ENCODE data around the gene LRCH1.

LRCH1 gene

DNA sequence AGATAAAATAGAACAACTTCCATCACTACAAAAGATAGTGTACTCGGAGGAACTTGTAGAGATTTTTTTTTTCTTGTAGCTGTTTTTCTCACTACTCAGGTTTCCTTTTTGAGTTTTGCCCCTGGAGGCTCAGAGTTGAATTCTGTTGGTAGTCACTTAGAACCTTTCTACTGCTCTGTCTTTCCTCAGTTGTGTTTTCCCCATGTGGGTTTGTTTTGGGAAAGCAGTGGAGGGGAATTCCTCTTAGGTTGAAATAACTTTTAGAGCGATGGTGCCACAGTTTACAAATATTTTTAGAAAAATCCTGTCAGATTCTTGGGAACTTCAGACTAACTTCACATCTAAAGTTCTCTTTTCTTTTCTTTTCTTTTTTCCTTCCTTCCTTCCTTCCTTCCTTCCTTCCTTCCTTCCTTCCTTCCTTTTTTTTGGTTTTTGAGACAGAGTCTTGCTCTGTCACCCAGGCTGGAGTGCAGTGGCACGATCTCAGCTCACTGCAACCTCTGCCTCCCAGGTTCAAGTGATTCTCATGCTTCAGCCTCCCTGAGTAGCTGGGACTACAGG, 65.8 kb downstream of the LRCH1 start:
- DNase-seq = no peak

DNA sequence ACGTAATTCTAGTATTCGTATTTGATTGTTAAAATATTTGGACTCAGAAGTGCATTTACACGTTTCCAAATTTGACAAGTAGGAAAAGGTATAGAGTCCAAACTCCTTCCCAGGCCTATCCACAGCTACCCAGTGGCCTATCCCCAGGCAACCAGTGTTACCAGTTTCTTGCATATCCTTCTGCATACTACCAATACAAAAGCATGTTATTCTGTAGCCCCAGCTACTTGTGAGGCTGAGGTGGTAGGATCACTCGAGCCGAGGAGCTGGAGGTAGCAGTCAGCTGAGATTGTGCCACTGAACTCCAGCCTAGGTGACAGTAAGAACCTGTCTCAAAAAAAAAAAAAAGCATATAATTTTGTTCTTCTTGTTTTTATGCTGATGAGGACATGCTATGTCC, 67.1 kb downstream of the LRCH1 start:
- no peak for DNase-seq

DNA sequence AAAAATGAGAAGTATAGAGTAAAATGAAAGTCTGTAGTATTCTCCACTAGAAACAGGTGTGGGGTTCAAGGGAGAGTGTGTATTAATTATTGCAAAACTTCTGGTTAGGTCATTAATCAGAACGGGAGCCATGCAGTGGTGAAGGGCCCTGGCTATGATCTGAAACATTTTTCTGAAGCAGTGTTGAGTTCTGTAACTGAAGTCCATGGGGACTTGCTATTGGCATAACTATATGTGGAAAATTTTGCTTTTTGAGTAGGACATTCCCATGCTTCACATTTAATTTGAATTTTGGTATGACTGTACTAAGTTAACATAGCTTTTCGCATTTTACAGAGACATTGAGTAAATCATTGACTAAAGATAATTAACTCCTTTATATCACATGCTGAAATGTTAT, 67.5 kb downstream of the LRCH1 start:
- no peak for DNase-seq

DNA sequence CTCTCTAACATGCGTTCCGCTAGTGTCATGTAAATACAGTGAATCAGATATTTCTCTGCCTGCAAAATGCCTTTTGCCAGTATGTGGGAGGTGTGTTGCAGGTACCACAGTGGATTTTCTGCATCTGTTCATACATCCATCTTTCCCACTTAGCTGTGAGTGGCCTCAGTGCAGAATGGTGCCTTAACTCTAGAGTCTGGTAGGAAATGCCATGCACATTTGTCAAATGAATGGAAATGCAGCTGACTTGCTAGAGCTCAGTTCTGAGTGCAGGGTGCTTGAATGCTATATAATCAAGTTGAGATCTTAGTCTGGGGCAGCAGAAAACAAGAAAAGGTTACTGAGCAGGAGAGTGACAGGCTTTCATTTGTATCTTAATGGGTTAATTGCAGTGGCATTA, 68.2 kb downstream of the LRCH1 start:
- DNase-seq = no peak

DNA sequence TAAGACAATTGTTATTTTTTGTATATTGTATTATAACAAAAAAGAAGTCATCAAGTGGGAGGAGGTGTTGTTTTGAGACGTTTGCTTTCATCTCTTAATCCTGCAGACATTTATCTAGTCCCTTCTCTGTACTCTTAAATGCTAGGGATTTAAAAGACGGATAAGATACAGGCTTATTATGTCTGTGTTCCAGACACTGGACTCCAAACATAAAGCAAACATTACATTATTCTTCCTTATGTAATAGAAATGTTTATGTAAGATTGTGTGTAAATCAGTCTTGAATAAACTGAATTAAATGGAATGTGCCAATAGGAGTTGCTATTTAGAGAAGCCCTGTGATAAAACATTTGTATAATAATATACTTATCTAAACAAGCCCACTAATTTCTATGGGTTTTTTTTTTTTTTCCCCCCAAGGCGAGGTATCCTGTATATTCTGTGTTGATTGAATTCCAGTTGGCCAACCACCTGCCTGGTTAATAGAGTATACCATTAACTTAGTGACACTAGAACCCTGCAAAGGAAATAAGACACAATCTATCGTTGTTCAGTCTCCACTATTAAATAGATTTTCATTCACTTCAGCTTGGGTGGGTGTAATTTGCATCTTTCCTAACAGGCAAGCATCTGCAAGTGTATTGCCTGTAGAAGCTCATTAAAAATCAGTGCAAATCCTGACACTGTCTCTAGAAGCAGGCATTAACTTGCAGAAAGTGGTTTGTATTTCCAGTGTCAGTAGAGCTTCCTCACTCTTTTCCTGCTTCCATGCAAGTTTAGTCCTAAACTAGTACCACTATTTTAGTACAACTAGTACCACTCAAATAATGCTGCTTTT, 69.0 kb downstream of the LRCH1 start:
- DNase-seq = no peak

DNA sequence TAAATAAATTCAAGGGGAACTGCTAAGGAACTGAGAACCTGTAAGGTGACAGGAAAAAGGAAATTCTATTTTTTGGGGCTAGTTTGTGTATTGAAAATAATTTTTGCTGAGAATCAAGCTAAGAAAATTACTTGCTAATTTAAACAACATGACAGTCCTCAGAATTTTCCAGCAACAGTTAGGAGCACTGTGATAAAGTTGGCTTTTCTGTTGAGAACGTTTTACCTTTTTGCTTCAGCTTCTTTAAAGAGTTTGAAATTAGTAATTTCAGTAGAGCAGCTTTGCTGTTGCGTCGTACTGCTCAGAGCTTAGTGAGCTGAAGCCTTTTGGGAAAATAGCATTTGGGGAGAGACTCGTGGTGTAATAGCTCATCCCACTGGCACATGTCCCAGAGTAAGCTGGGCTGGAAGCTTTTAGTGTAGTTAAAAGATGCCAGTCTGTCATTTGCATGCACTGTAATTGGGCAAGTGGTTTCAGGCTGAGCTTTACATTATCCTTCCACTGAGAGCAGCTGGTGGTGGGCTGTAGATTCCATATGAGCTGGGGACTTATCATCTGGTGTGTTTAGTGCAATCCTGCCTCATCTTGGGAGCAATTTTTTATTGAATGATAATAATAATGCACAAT, 69.8 kb downstream of the LRCH1 start:
- no peak for DNase-seq

DNA sequence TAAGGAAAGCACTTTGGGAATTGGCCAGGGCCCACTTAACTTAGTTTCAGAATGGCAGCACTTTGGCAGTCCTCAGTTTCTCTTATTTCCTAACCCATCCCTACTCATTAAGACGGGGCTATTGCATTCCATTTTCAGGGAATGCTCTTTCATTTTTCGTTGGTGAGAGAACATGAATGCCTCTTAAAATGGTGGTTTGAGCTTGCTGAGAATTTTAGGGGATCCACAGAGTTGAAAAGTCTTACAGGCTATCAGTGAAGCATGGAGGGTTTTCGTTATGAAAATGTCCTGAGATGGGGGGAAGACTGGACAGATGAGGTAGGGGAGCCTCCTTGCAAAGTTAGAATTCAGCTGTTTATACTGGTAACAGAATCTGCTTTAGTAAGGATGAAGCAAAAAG, 71.4 kb downstream of the LRCH1 start:
- no peak for DNase-seq

DNA sequence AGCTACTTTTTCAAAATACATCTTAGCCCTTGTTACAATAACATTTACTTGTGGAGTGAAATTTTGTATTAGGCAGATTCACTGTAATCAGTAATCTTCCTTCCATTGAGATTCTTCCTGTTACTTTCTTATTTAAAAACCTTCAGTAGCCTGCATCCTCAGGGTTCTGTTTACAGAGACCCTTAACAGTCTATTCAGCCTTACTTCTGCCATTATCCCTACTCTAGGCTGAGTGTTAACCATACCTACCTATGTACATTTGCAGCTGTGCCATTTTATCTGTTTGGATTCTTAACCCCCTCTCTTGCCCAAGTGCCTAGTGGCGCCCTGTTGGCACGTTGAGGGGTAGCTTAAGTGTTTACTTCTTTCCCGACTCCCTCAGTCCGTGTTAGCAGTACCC, 71.9 kb downstream of the LRCH1 start:
- no peak for DNase-seq

DNA sequence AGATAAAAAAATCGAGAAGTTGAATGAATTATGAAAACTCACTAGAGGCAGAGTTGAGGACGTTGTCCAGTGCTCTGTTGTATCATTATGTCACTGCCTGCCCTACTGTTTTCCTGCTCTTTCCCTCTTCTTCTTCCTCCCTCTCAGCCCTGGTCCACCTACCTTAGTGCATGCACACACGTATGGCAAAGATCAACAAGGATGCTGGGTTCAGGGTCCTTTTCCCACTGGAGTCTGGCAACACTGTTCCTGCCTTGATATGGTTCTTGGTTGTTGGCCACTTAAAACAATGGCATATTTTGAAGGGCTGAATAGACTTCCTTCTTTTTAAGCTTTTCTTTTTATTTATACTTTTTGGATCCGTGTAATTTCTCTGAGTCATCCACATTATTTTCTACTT, 74.5 kb downstream of the LRCH1 start:
- DNase-seq = no peak

DNA sequence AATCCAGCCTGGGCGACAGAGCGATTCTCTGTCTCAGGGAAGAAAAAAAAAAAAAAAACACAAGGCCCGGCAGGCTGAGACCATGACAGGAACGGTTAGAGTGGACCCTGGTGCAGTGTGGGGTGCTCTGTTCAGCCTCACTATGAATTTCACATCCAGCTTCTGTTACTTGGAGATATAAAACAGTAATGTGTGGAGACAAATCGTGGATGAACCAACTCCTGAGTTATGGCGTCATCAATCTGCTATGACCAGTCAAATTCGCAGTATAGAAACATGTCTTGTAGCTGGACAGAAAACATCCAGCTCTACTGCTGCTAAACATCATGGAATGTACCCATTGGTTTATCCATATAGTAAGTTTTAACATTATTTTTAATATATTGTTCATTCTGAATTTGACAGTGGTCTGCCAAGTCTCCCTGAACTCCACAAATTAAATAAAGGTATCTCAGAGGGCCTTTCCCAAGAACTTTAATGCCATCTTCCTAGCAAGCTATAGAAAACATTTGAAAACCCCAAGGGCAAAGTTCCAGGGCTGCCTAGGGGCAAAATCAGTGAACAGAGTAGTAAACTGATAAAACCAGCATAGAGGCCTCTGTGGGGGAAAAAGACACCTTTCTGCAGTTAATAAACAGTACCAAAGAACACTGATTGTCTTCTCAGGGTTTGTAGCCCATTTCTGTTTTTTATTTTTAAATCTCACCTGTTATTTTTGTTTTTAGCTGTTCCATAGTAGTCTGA, 75.8 kb downstream of the LRCH1 start:
- DNase-seq = no peak

DNA sequence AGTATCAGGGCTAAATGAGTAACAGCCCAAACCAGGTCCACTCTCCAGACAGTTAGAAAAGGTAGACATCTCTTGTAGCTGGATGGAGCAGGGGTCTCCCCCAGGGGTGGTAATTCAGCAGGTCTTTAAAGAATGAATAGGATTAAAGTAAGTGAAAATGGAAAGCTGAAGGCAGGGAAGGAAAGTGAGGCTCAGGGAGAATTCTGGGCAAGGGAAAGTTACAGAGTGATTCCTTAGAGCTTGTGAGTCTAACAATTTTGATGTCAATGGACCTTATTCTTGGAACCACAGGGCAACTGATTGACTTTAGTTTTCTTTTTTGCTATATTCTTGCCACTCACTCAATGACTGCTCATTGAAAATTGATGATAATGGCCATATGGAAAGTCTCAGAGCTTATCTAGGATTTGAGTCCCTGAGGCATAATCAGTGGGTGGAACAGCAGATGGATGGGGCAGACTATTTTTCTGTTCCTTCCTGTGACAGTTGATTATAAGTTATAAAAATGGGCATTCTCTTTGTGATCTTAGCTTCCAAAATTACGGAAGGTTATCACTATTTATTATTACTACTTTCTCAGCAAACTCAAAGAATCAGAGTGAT, 76.9 kb downstream of the LRCH1 start:
- DNase-seq = no peak

DNA sequence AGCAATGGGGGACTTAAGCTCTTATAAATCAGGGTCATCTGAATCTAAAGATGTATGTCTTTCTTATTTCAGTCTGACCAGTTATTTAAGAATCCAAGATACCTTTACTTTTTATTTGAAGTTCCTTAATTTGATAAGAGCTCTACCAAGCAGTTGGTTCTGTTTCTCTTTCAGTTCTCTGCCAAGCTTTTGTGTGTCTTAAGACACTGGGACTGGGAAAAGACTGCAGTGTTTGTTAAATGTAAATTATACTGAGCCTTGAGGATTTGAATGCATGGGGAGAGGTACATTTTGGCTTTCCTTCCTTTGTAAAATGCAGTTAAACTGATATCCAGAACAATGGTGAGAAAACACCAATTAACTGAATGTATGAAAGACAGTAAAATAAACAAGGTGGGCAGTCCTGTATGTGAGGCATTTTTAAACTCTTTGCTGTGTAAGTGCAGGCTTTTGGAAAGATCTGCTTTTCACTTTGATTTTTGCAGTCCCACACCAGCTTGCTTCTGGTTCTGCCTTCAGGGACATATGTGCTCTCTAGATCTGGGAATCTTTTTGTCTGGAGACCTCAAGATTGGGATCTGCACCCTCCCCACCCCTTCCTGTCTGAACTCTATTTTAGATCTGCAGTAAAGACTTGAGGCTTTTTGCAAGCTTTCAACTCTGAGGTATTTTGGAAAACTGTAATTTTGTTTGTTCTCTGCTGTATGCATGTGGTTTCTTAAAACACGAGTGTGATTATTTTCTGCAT, 77.6 kb downstream of the LRCH1 start:
- DNase-seq = no peak

DNA sequence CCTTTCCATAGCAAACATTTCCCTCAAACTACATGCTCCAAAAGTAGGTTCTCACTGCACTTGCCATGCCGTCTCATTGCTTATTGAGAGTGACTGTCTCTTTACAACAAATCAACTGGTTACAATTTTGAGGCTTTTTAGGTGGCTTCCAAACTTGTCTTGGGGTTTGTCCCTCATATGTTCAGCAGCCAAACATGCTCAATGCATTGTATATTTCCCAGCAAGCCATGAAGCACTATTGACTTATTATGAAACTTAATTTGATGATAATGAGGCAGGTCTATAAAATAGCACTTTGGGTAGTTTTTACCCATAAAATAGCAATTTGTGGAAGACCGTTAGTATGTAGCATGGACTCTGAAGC, 78.2 kb downstream of the LRCH1 start:
- no peak for DNase-seq

DNA sequence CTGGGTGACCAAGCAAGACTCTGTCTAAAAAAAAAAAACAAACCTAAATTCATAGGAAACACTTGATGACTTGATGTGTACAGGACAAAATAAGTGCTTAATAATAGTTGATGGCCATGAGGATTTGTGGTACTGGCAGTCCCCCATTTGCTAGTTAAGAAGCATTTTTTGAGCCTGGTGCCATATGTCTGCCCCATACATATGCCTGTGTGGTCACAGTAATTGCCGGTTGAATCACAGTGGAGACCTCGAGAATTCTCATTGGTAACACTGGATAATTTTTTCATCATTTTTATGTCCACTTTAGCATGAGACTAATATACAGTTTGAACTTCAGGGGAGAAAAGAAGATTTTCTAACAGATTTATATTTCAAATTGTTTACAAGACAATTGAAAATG, 79.2 kb downstream of the LRCH1 start:
- DNase-seq = no peak

DNA sequence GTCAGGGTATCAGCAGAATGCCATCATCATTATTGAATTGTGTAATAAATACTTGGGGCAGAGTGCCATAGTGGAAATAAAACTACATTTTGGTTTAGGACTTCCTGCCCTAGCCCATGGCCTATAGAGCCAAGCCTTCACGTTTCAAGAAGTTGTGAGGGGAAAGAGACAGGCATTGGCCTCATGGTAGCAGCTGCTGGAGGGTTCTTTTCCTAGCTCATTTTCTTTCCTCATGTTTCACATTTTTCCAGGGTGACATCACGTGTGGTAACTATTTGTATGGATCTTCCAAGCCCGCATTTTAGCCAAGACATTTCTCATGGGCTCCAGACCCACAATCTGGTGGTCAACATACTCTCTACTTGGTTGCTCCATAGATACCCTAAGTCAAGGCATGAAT, 80.4 kb downstream of the LRCH1 start:
- DNase-seq = no peak

DNA sequence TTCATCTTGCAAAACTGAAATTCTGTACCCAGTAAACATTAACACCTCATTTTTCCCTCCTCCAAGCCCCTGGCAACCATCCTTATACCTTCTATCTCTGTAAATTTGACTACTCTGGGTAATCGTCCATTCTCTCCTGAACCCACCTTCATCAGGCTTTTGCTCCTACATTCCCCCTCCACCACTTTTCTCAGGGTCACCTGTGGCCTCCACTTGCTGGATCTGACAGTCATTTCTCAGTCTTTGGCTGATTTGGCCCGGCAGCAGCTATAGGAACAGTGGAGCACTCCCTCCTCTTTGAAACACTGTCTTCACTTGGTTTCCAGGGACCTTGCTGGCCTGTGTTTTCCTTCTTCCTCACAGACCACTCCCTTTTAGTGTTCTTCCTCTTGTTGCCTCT, 83.5 kb downstream of the LRCH1 start:
- no peak for DNase-seq

DNA sequence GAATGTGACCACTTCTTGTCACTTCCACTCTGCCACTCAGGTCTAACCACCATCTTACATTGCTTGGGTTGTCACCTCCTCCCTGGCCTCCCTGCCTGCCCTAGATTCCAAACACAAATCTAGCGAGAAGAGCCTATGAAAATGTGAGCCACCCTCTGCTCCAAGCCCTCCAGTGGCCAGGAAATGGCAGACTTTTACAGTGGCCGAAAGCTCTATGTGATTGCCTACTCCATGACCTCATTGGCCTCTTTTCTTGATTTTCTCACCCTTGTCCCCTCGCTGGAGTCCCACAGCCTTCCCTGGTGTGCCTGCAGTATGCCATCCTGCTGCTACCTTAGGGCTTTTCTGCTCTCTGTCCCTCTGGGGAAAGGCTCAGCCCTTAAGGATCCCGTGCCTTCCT, 84.2 kb downstream of the LRCH1 start:
- no peak for DNase-seq

DNA sequence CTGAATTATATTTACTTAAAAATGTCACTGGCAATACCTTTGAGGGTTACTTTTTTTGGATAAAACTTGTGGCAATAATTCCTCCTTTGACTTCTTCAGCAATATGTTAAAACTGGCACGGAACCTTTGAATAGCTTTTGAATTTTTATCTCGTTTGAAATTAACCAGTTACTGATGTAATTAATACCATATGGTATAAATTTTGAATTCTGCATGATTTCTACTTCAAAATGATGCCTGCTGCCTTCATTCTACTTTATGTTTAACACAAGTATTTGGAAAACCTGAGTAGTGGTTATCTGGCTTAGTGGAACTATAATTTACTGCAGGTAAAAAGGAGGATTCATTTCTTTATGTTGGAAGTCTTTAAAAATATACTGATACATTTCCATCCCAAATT, 85.3 kb downstream of the LRCH1 start:
- no peak for DNase-seq

DNA sequence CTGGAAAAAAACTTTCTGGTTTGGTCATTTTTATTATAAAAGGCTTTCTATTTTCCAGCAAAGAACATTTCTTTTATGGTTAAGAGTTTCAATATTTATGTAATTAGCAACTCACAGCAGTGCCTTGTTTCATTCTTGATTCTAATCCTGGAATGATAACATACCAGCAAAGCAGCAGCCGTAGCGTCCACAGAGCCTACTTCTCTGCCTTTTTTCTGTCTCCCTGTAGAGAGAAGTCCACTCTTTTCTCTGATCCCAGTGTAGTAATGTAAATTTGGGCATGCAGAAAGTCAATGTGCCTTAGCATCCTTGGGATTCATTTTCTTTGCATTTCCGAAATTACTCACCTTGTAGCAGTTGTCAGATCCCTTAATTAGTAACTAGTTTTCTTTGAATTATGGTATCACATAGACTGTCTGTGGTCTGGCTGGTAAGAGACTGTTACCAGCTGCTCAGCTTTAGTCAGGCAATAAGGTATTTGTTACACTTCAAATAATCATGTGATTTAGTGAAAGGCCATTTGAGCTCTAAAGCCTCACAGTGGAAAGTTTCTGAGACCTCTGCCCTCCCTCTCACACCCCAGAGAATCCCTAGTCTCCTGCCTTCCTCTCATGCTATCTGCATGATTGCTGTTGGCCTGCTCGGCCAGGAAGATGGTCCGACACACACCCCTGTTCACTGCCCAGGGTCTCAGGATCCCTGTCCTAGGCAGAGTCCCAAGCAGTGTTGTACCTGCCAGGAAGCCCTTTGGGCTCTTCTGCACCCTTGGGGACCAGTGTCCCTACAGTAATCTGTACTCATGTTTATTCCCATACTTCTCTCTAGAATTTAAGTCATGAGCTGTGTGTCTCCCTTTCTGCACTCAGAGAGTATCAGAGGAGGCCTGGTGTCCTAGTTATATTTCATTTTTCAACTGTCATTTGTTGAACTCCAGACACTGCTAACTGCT, 86.3 kb downstream of the LRCH1 start:
- DNase-seq = no peak

DNA sequence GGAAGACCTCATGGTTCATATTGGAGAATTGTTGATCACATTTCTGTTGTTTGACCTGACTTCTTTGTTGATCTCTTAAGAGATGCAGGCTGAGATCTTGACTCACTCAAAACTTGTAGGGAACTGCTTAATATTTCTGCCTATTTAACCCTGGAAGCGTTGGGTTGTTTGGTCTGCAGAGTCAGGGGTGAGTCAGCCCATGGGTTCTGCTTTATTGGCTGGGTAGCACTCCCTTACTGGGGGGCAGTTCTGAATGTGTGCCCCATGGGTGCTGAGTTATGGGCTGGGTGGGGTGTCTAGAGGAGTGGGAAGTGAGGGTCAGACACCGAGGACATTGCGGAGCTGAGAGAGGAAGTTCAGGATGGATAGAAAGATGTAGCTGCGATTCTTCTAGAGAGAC, 87.9 kb downstream of the LRCH1 start:
- DNase-seq = no peak

DNA sequence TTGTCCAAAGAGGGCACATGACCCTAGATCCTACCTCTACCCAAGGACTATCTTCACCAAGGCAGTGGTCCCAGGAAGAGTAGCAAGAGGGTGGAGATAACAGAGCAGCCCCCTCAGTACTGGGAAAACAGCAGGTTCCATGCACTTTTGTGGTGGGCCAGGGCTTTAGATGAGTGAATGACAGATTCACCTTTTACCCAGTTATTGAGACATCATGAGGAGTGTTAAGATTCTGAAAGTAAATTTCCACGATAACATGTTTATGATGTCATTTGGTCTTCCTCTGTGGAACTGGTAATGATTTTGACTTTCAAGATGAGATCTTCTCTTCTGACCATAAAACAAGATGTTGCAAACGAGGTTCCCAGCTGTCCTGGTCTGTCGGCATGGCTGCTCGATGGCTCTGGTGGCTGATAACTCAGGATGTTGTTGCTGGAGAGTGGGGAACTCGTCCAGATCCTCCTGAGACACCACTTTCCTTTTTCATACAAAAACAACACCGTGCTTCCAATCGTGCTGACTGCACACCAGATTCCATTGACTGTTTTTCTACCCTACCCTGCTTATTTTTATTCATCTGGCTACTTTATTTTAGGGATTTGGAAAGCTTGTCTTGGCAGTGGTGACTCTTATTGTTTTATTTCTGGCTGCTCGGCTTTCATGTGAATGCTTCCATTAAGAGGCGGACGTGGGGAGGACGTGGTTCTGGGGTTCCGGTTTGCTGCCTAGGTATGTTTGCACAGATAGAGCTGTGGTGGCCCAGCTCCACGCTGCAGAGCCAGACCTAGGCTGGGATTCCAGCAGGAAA, 88.5 kb downstream of the LRCH1 start:
- no peak for DNase-seq

Data from activated CD4-positive, alpha-beta T cell treated with anti-CD3 and anti-CD28 coated beads, Interleukin-2, amount 50 U/mL, for 4 hours (primary cell).